Omental fat pad (tissue), 4 donors: ENCODE measurements around the gene TNP2. TPM values are rescaled to one million over a fixed set of nuclear protein-coding genes. Genes with fewer than 3 reads are reported as not detected.
"Not testable (repeated sequence)": the region's sequence is repeated elsewhere in the genome, so short reads cannot be mapped to it uniquely, and the experiment has no call there.

Experiments
- ATAC-seq: fragments of 150-250 bp; one replicate; pipeline ENCODE4 v1.9.1; 2016; ENCODE audit warnings: mild to moderate bottlenecking, moderate library complexity; ENCODE audit not compliant: low FRiP score
- DNase-seq: peaks from one replicate; pipeline ENCODE4 v3.0.0-alpha.2; 2019; ENCODE audit warnings: low spot score
- total RNA-seq, 4 donors: library from RNA; depleted of rRNA; stranded (reverse); fragments of >200 nt; gene quantifications; one replicate each; pipeline ENCODE4 v1.1.0, GENCODE V29; 2016
- TF ChIP-seq, protein P1 (sequence below), 3 donors: fragments of 450-650 bp; IDR thresholded peaks; one replicate each; pipeline ENCODE4 v1.5.1; 2016 to 2017; ENCODE audit warnings: antibody characterized with exemption in 3 of 3, mild to moderate bottlenecking in 3 of 3, moderate library complexity in 2 of 3

TNP2 gene
- total RNA-seq, 4 donors from 2014 or later = not detected

DNA sequence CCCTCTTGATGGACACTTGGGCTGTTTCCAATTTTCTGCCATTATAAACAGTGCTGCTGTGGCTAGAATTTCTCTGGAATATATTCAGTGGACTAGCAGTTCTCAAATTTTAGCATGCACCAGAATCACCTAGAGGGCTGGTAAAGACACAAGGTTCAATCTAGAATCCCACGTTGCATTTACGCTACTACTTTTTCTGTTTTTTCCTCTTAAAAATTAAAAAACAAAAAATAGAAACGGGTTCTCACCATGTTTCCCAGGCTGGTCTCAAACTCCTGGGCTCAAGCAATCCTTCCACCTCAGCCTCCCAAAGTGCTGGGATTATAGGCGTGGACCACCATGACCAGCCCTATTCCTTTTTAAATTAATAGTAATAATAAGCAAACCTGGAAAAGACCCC lies 26.5 kb upstream of the TNP2 start:
- DNase-seq (no peak), ATAC-seq (no peak)
- TF ChIP-seq, protein P1, sequence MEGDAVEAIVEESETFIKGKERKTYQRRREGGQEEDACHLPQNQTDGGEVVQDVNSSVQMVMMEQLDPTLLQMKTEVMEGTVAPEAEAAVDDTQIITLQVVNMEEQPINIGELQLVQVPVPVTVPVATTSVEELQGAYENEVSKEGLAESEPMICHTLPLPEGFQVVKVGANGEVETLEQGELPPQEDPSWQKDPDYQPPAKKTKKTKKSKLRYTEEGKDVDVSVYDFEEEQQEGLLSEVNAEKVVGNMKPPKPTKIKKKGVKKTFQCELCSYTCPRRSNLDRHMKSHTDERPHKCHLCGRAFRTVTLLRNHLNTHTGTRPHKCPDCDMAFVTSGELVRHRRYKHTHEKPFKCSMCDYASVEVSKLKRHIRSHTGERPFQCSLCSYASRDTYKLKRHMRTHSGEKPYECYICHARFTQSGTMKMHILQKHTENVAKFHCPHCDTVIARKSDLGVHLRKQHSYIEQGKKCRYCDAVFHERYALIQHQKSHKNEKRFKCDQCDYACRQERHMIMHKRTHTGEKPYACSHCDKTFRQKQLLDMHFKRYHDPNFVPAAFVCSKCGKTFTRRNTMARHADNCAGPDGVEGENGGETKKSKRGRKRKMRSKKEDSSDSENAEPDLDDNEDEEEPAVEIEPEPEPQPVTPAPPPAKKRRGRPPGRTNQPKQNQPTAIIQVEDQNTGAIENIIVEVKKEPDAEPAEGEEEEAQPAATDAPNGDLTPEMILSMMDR (IDR thresholded peaks at IDR 0.05) = no peak

DNA sequence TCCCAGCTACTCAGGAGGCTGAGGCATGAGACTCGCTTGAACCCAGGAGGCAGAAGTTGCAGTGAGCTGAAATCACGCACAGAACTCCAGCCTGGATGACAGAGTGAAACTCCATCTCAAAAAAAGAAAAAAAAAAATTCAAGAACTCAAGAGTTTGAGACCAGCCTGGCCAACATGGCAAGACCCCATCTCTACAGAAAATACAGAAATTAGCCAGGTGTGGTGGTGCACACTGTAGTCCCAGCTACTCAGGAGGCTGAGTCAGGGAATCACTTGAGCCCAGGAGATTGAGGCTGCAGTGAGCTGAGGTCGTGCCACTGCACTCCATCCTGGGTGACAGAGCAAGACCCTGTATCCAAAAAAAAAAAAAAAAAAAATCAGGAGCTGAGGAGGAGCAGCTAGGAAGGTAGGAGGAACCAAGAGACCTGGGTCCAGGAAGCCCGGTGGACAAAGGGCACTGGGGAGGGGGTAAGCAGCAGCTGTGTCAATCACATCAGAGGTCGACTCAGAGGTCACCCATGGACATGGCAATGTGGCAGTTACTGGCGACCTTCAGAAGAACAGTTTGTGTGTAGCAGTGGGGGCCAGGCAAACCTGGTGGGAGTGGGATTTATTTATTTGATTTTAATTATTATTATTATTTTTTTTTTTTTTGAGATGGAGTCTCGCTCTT lies 23.1 kb upstream of the TNP2 start:
- no peak for DNase-seq
- TF ChIP-seq, protein P1 (IDR thresholded peaks at IDR 0.05) = no peak
- no peak for ATAC-seq

DNA sequence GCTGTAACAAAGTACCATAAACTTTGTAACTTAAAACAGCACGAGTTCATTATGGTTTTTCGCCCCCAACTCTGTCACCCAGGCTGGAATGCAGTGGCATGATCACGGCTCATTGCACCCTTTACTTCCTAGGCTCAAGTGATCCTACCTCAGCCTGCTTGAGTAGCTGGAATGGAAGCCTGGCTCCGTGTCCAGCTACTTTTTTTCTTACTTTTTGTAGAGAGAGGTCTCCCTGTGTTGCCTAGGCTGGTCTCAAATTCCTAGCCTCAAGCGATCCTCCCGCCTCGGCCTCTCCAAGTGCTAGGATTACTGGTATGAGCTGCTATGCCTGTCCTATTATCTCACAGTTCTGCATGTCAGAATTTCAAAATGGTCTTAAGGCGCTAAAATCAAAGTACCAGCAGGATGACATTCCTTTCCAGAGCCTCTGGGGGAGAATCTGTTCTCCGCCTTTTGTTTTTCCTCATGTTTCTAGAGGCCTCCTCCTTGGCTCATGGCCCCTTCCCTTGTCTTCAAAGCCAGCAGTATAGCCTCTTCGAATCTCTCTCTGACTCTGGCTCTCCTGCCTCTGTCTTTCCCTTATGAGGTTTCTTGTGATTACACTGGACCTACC lies 22.1 kb upstream of the TNP2 start:
- DNase-seq = no peak
- TF ChIP-seq, protein P1 (IDR thresholded peaks at IDR 0.05) = no peak
- ATAC-seq = no peak

GRCh38 chr16:11290102-11290893 lies 21.2 kb upstream of the TNP2 start:
- no peak for DNase-seq
- TF ChIP-seq, protein P1 (IDR thresholded peaks at IDR 0.05) = no peak
- ATAC-seq = no peak

GRCh38 chr16:11289696-11290095 lies 20.6 kb upstream of the TNP2 start:
- not testable (repeated sequence) for ATAC-seq, DNase-seq

DNA sequence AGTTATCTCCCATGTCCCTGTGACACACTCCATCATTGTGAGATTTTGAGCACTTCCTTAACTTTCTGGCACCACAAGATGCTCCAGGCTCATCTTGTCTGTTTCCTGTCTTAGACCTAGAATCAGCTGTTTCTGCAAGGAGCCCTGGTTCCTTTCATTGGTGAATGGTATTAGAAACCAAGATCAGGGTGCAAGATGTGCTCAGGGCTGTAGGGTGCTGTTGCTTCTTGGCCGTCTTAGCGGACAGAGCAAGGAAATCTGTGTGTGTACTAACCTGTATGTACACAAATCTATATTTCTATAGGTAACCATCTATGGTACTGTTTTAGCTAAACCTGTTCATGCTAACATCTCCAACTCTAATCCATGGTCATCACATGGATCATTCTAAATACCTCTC lies 20.1 kb upstream of the TNP2 start:
- DNase-seq (no peak), ATAC-seq (no peak)
- TF ChIP-seq, protein P1 (IDR thresholded peaks at IDR 0.05) = no peak

DNA sequence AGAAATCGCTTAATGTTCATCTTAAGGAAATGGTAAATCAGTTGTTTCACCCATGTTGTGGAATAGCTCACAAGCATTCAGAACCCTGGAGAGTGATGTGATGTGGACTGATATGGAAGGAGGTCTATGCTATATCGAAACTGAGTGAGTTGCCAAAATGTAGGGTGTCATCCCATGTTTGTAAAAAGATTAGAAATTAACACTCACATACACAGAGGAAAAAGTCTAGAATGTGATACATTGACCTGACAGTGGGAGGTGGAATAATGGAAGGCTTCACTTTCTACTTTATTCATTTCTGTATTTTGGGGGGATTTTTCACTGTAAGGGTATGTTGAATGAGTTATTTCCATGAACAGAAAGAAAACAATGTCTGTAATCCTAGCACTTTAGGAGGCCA lies 16.7 kb upstream of the TNP2 start:
- DNase-seq = no peak
- no peak for ATAC-seq
- TF ChIP-seq, protein P1 (IDR thresholded peaks at IDR 0.05) = no peak
